Stimulated activated CD8-positive, alpha-beta memory T cell treated with anti-CD3 and anti-CD28 coated beads, Interleukin-12 subunit alpha, Interleukin-12 subunit beta, amount 100 ng/mL, for 1 hour (primary cell): ENCODE results near the gene LRRFIP1.
"Not testable (repeated sequence)": the region's sequence is repeated elsewhere in the genome, so short reads cannot be mapped to it uniquely, and the experiment has no call there.

Source experiments
- DNase-seq: peaks from one replicate; pipeline ENCODE4 v3.0.0-alpha.2; 2020; ENCODE audit warnings: low read depth

The LRRFIP1 gene, protein sequence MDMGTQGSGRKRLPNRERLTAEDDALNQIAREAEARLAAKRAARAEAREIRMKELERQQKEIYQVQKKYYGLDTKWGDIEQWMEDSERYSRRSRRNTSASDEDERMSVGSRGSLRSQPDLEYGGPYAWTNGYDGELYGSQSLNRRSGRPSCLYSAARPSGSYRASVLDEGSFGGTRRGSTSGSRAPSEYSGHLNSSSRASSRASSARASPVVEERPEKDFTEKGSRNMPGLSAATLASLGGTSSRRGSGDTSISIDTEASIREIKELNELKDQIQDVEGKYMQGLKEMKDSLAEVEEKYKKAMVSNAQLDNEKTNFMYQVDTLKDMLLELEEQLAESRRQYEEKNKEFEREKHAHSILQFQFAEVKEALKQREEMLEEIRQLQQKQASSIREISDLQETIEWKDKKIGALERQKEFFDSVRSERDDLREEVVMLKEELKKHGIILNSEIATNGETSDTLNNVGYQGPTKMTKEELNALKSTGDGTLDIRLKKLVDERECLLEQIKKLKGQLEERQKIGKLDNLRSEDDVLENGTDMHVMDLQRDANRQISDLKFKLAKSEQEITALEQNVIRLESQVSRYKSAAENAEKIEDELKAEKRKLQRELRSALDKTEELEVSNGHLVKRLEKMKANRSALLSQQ

DNA sequence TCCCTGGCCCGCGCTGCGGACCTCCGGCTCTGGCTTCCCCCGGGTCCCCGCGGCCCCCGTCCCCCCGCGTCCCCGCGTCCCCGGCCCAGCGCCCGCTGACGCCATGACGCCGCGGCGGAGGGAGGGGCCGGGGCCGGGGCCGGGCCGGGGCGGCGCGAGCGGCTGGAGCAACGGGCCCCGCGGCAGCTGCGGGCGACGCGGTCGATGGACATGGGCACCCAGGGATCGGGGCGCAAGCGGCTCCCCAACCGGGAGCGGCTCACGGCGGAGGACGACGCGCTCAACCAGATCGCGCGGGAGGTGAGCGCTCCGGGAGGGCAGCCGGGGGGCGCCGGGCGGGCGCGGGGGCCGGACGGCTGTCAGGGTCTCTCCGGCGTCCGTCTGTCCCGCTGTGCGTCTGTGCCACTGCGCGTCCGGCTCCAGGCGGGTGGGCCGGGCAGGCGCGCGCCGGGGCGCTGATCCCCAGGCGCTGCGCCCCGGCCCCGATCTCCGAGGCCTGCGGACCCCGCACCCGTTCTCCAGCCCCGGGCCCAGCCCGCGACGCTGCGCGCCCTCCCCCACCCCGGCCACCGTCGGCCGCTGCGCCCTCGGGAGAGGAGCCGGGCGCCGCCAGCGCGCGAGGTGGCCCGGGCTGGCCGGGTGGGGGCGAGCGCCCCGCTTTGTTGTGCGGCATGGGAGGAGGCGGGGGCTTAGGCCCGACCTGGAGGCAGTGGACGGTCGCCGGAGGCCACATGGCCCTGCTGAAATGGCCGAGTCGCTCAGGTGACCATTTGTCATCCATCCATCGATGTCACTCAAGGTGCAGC is at the start of gene LRRFIP1:
Gene LRRFIP1, plus strand, starts transcription at position 147 of the 806 bp plus-strand sequence. Its CDS starts 58 bp downstream, at position 205.
- no peak for DNase-seq

DNA sequence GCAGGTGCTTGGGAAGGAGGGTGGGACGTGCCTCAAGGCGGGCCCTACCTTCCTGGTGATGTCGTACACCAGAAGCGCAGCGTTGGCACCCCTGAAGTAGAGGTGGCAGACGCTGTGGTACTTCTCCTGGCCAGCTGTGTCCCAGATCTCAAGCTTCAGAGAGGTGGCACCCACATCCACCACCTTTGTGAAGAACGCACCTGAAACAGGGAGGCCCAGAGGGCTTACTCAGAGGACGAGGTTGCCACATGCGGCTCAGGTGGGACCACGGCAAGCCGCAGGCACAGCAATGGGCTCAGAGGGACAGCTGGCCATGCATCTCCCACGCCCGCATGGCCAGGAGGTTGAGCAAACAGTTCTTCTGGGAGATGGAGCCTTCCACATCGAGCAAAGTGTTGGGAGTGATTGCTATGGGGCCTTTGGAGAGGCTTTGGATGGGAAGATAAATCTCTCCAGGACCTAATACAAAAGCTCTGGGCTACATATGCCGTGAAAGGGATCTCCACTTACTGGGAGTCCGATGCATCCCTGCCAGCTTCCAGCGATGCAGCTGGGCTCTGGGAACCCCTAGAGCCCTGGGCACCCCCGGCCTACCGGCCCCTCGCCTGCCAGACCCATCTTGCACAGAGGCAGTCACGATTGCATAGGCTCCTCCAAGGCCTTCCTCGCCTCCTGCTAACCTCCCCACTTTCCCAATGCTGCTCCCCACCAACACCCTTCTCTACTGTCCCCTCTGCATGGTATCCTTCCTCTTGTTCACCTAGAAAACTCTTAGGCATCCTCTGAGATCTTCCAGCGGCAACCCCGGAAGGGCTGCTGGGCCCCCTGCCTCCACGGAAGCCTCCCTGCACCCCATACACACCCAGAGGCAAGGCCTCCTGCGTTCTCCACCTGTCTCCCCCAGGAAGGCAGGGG is 49.2 kb upstream of the LRRFIP1 start:
- DNase-seq, result no peak

DNA sequence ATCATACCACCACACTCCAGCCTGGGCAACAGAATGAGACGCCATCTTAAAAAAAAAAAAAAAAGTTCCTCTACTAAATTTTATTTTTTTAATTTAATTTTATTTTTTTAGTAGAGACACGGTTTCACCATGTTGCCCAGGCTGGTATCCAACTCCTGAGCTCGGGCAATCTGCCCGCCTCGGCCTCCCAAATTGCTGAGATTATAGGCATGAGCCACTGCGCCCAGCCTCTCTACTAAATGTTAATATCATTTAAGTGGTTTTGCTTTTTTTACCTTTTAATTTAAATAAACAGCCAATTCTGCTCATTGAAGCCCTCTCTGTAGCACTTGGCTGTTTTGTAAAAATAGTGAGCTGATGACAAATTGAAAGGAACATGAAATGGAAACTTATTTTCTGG is 46.1 kb upstream of the LRRFIP1 start:
- DNase-seq, result no peak

DNA sequence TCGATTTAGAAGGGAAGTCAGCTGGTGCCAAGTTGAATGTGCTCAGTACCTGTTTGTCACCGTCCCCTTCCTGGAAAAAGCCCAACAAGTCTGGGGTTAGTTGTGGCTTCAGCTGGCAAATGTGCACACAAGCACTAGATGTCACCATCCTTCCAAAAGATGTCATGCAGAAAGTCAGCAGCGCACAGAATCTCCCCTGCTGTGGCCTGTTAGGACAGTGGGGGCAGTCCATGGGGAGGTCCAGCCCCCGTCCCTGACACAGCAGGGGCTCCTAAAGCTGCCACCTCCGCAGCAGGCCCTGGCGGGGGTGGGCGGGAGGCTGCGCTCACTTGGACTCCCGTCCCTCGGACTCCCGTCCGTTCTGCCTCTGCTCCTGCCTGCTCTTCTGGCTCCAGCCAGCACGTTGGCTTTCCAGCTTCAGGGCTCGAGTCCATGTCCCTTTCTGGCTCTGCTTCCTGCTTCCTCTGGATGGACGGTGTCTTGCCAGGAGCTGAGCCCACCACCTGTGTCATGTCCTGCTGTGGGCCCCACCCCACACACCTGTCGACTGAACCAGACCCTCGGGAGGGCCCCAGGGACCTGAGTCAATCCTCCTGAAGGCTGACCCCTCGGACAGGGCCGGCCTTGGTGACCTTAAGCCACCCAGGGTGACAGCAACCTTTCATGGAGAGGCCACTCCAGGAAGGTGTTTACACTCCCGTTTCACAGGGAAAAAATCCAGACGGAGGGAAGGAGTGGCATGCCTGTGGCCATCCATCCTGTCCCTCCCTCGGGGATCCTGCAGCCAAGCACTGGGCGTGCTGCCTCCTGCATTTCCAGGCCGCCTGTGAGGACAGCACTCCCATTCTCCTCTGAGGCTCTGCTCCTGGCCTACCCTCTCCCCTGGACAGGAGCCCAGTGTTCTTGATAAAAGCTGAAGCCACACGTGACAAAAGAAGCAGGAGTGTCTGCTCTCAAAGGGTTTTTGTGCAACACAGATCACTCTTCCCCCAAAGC is 45.3 kb upstream of the LRRFIP1 start:
- no peak for DNase-seq

DNA sequence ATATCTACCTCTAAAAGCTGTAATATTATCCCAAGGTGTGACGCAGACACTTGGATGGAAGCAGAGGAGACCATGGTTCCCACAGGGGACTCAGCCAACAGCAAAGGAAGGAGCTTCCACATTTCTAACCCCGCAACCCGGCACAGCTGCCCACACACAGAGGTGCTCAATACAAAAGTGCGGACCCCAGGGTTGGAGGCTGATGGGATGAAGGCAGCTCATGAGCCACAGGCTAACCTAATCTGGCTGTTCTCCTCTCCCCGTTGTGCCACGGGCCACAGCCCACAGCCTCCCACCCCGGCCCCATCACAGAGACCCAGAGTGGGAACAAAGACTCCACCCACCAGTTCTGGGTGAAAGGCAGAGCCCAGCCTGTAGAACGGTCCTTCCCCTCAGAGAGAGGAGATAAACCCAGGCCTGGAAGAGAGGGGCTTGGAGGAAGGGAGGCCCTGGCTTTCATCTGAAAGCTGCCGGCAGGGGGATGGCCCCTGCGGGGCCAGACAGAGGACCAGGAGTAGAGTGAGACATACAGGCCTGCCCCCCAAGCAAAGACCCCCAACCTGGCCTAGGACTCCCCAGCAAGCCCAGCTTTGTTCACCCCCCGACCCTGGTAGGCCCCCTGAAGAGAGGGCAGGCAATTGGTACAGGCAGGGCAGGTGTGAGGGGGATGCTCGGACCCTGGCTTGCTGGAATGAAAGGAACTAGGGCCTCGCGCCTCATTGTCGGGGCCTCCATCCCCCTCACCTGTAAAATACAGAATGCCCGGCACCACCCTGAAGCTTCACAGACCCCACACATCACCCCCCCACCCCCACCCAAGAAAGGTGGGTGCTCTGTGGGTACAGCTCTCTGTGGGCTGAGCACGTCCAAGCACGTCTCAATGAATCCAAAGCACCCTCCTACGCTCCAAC is 43.7 kb upstream of the LRRFIP1 start:
- no peak for DNase-seq

DNA sequence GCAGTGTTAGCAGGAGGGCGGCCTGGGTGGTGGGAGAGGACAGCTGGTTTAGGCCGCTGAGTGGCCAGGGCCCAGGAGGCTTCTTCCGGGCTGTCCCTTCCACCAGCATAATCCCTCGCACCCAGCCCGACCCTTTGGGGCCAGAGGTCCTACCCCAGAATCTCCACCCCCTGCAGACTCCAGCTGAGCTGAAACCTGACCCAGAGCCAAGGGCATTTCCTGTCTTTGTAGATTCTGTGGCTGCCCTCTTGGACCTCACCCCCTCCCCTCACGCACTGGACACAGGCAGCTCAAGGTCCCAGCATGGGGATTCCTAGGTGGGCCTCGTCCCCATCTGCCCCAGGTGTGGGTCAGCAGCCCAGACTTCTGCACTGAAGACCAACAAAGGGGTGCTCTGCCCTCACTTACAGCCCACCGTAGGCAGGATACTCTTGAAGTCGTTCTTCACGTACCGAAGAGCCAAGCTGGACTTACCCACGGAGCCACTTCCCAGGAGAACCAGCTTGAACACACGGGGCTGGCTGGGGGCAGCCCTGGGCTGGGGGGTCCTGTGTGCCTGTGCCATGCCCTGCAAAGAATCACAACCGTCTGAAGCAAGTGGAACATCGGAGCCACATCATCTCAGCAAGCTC is 41.7 kb upstream of the LRRFIP1 start:
- no peak for DNase-seq

DNA sequence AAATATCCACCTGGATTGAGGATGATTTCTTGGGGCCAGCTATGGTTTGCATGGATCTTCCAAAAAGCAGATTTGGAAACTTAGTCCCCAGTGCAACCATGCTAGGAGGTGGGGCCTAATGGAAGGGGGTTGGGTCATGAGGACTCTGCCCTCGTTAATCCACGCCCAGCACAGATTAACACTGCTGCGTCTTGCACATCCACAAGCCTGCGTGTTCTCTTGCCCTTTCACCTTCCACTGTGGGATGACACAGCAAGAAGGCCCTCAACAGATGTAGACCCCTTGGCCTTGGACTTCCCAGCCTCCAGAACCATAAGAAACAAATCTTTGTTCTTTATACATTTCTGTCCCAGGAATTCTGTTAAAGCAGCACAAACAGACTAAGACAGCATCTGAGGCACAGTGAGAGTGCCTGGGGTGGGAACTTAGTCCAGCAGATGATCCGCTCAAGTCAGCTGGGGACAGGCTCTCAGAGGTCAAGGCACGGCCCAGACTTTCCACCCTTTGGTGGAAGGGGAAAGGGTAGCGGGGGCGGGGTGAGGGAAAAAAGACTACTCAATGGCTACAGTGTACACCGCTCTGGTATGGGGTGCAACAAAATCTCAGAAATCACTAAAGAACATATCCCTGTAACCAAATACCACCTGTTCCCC is 39.2 kb upstream of the LRRFIP1 start:
- no peak for DNase-seq

DNA sequence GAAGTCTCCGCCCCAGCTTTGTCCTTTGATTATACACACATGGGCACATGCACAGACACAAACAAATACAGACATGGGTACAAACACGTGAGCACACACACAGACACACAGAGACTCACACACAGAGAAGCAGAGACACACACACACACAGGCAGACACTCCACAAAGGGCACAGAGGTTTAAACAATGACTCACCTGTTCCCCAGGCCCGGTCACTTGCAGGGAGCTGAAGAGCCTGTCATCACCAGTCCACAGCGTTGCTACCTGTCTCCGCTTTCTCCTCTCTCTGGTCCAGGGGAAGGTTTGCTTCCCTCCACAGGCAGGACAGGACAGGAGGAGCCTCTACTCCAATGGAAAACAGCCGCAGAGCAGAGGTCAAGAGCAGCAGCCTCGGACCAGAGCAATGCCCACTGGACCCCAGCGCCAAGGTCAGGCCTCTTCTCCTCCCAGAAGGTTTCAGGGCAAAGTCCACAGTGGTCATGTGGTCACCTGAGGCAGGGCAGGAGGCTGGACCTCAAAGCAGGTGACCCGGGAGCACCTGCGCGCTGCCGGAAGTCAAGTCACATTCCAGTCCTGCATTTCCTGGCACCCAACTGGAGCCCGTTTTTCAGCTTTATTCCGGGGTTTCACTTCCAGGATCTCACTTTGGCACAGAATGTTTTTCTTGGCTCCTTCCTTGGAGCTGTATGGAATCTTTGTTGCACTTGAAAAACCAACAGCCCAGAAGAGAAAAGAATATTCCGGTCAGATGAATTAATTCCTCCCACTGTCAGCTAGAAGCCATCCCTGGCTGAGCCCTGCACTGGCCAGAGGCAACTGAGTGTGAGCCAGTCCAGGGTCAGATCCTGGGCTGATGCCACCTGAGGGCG is 36.9 kb upstream of the LRRFIP1 start, which contains the start of gene RAB17:
Gene RAB17, minus strand, starts transcription at position 463 of the 869 bp plus-strand sequence. CDS start 4,580 bp downstream, outside the sequence.
- DNase-seq, result no peak

DNA sequence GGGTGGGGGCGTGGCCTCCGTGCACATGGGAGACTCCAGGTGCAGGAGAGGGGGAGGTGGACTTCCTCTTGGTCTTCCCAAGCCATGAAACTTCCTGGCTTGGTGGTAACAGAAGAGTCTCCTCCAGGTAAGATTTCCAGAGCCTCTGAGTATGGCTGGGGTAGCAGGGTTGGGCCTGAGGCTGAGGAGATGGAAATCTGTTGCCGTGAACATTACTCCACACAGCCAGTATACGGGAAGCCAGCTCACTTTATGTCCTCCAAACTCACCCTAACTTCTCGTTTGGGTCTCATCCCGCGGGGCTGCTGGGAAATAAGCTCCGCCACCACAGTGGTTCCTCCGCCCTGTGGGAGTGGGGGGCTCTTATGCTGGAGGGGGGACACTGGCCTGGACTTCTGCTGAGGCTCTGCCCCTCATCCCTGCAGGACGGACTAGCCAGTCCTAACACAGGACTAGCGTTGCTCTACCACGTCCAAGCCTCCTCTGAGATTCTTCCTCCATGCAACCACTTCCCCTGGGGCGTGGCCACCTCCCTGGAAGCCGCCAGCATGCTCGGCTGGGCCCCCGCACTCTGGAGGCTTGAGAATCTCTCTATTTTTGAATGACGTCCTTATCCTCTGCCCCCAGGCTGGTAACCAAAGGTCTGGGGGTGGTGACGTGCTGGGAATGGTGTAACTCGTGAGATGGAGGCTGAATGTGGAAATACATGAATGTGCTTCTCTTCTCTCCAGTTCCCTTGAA is 36.1 kb upstream of the LRRFIP1 start:
- no peak for DNase-seq

DNA sequence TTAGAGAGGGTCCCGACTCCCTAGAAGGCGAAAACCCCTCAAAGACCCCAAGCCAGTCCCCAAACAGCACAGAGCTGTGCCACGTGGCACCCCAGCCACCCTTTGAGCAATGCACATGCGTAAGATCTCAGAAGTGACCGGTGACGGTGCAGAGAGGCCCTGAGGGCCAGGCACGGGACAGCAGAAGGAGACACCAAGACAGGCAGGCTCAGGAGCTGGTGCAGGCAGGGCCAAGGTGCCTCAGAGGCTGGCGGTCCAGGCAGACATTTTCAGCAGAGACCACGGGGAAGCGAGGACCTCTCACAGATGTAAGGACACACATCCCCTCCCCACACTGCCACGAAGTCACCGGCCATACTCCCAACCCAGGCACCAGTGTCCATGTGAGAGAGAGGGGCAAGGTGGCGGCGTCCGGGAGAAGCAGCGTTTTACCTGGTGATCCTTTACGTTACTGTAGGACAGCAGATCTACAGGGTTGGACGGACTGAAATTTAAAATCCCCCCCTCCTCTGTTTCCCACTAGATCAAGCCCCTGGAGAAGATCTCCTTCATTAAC is 34.9 kb upstream of the LRRFIP1 start:
- DNase-seq, result no peak

DNA sequence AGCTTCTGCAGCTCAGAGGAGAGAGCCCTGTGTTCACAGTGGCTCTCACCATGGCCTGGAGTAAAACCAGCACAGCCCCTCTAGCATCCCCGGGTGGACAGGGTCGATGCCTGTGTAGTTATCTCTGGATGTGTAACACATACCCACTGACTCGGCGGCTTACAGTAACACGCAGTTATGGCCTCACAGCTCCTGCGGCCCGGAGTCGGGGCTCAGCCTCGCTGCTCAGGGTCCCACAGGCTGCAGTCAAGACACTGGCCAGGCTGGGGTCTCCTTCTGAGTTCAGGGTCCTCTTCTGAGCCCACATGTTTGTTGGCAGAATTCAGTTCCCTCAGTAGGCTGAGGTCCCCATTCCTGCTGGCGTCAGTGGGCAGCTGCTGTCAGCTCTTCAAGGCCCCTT is 34.4 kb upstream of the LRRFIP1 start:
- DNase-seq, result no peak

DNA sequence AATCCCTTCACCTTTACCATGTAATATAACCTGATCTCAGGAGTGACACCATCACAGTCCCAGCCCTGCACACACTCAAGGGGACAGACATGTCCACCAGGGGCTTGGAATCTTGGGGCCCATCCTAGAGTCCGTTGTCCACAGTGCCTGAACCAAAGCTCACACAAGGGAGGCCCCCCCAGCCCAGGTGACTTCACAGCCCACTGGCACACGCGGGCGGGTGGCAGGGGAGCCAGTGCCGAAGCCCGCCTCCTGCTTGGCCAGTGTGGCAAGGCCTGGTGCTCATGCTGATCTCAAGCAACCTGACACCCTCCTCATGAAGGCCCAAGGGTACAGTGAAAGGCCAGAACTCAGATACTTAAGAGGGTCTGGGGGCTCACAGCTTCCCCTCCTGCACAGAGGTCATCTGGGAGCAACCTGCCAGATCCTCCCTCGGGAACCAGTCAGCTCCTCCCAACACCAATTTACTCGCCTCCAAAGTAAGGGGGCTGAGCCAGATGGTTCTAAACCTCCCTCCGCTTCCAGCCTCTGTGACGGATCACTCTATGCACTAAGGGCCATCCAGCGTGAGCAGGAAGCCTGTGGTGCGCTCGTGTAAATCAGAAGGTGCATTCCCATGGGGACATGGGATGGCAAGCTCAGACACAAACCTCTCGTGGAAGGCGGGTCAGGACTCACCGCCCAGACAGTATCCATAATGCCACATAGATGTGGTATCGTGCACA is 33.6 kb upstream of the LRRFIP1 start:
- DNase-seq, result no peak

DNA sequence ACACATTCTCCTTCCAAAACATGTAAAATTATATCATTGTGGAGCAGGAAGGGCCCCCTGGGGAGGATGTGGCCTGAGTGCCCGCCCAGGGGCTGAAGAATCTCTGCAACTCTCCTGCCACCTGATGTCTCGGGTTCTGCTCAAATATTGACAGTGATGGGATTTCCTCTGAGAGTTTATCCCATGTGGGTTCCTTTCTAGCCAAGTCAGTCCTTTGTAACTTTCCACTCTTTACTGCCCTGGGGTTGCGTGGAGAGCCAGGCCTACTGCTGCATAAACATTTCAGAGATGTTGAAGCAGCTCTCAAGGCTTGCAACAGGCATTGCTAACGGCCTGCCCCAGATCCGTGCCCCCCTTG is 32.9 kb upstream of the LRRFIP1 start:
- no peak for DNase-seq

DNA sequence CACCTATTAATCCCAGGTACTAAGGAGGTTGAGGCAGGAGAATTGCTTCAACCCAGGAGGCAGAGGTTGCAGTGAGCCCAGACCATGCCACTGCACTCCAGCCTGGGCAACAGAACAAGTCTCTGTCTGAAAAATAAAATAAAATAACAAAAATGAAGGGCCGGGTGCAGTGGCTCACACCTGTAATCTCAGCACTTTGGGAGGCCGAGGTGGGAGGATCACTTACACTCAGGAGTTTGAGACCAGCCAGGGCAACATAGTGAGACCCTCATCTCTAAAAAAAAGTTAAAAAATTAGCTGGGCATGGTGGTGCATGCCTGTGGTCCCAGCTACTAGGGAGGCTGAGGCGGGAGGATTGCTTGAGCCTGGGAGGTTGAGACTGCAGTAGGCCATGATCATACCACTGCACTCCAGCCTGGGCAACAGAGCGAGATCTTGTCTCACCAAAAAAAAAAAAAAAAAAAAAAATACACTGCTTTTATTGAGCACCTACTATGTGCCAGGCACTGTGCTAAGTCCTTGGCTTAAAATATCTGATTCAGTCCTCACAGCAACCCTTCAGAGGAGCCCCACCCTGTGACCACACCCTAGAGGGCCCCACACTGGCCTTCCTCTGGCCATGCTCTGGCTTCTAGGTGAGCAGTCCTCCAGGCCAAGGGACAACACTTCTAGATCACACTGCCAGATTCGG is 31.4 kb upstream of the LRRFIP1 start:
- not testable (repeated sequence) for DNase-seq
